Measurements from ENCODE around the gene HOXD1. TPM values are rescaled to one million over a fixed set of nuclear protein-coding genes. Genes with fewer than 3 reads are reported as not detected.

The HOXD1 gene
- total RNA-seq, 2 experiments from 2014 or later: not detected

GRCh38 chr2:176206136-176206535 lies 17.7 kb downstream of the HOXD1 start:
- intact Hi-C loops (cut with micrococcal nuclease): no loop called here
- Mint-ChIP-seq H3K4me3 (no peak overlapping the region), H3K9me3 (no peaks in the 10 kb centered on the region), H3K27me3 (peaks cover 25% of the 10 kb centered on the region), H3K4me1 (ENCODE audit: low read depth) (no peaks in the 10 kb centered on the region), H3K27ac (no peak overlapping the region), H3K36me3 (ENCODE audit: low read depth) (no peaks in the 10 kb centered on the region)
- CTCF ChIA-PET: no interaction called here
- DNase-seq (no peak), ATAC-seq (no peak)
- POLR2A ChIA-PET: no interaction called here
- TF ChIP-seq CTCF (IDR thresholded peaks at IDR 0.05): no peak

GRCh38 chr2:176206682-176207081 lies 18.2 kb downstream of the HOXD1 start:
- CTCF ChIA-PET: no interaction called here
- DNase-seq: no peak
- Mint-ChIP-seq H3K27me3 (peaks cover 29% of the 10 kb centered on the region), H3K4me1 (ENCODE audit: low read depth) (no peaks in the 10 kb centered on the region), H3K36me3 (ENCODE audit: low read depth) (no peaks in the 10 kb centered on the region), H3K27ac (no peak overlapping the region), H3K4me3 (no peak overlapping the region), H3K9me3 (no peaks in the 10 kb centered on the region)
- POLR2A ChIA-PET: no interaction called here
- TF ChIP-seq CTCF (IDR thresholded peaks at IDR 0.05): no peak
- intact Hi-C loops (cut with micrococcal nuclease): no loop called here
- ATAC-seq: no peak

- ChIA-PET POLR2A (interaction anchor here (0.6 kb wide), 1 partner anchor 230 kb away, joined by 3 read pairs; no protein-coding TSS in a partner anchor), CTCF (interaction anchor here (1.1 kb wide), 1 partner anchor 244 kb away, joined by 3 read pairs; no protein-coding TSS in a partner anchor)
- no peak overlapping the region for H3K4me3 Mint-ChIP-seq
Measured at GRCh38 chr2:176211110-176211509, 22.6 kb downstream of the HOXD1 start.

GRCh38 chr2:176212276-176212675 lies 23.8 kb downstream of the HOXD1 start:
- ChIA-PET POLR2A (no interaction called here), CTCF (interaction anchor here (1.0 kb wide), 1 partner anchor 342 kb away, joined by 3 read pairs; no protein-coding TSS in a partner anchor)
- no peak overlapping the region for H3K27ac Mint-ChIP-seq
- intact Hi-C loops (cut with micrococcal nuclease): no loop called here
- H3K27me3 Mint-ChIP-seq: peaks cover 17% of the 10 kb centered on the region
- no peak for TF ChIP-seq CTCF (IDR thresholded peaks at IDR 0.05)
- DNase-seq (no peak), ATAC-seq (no peak)
- H3K4me1 Mint-ChIP-seq (ENCODE audit: low read depth): no peaks in the 10 kb centered on the region
- H3K9me3 Mint-ChIP-seq: no peaks in the 10 kb centered on the region
- H3K4me3 Mint-ChIP-seq: no peak overlapping the region
- no peaks in the 10 kb centered on the region for H3K36me3 Mint-ChIP-seq (ENCODE audit: low read depth)

More at GRCh38 chr2:176211110-176211509, 22.6 kb downstream of the HOXD1 start:
- no peak for TF ChIP-seq CTCF (IDR thresholded peaks at IDR 0.05)
- ATAC-seq: no peak
- intact Hi-C loops (cut with micrococcal nuclease): no loop called here
- H3K4me1 Mint-ChIP-seq (ENCODE audit: low read depth): no peaks in the 10 kb centered on the region
- no peaks in the 10 kb centered on the region for H3K9me3 Mint-ChIP-seq
- no peak overlapping the region for H3K27ac Mint-ChIP-seq
- no peak for DNase-seq
- no peaks in the 10 kb centered on the region for H3K36me3 Mint-ChIP-seq (ENCODE audit: low read depth)
- H3K27me3 Mint-ChIP-seq: peaks cover 17% of the 10 kb centered on the region

- Mint-ChIP-seq H3K4me3 (no peak overlapping the region), H3K36me3 (ENCODE audit: low read depth) (no peaks in the 10 kb centered on the region), H3K9me3 (no peaks in the 10 kb centered on the region), H3K27me3 (peaks cover 17% of the 10 kb centered on the region), H3K4me1 (ENCODE audit: low read depth) (no peaks in the 10 kb centered on the region), H3K27ac (no peak overlapping the region)
- ATAC-seq: no peak
- POLR2A ChIA-PET: no interaction called here
- CTCF ChIA-PET: no interaction called here
- no peak for TF ChIP-seq CTCF (IDR thresholded peaks at IDR 0.05)
- DNase-seq: no peak
- intact Hi-C loops (cut with micrococcal nuclease): no loop called here
Measured at GRCh38 chr2:176213406-176213805, 24.9 kb downstream of the HOXD1 start.

Data from activated CD8-positive, alpha-beta T cell treated with anti-CD3 and anti-CD28 coated beads for 36 hours (primary cell).